Upper lobe of right lung (tissue), 1 donor: ENCODE measurements around the gene PLAC1. TPM values are rescaled to one million over a fixed set of nuclear protein-coding genes. Genes with fewer than 3 reads are reported as not detected.

Source experiments
- ATAC-seq: fragments of 200-7000 bp; cut with Tn5 transposase; one replicate; pipeline ENCODE4 v1.9.1; 2020; ENCODE audit warnings: mild to moderate bottlenecking, moderate library complexity
- DNase-seq: peaks from one replicate; pipeline ENCODE4 v3.0.0-alpha.2; 2020
- H3K27ac ChIP-seq: fragments of 200-600 bp; one replicate; pipeline ENCODE4 v1.8.0; 2022
- H3K27me3 ChIP-seq: fragments of 200-600 bp; one replicate; pipeline ENCODE4 v1.8.0; 2022; ENCODE audit warnings: mild to moderate bottlenecking
- H3K36me3 ChIP-seq: fragments of 200-600 bp; one replicate; pipeline ENCODE4 v1.8.0; 2022
- H3K4me1 ChIP-seq: fragments of 200-600 bp; one replicate; pipeline ENCODE4 v1.8.0; 2022
- H3K4me3 ChIP-seq: fragments of 200-600 bp; one replicate; pipeline ENCODE4 v1.8.0; 2022; ENCODE audit warnings: mild to moderate bottlenecking
- H3K9me3 ChIP-seq: fragments of 200-600 bp; one replicate; pipeline ENCODE4 v1.8.0; 2022
- intact Hi-C: fragments of 100-400 bp; cut with DNase I; formaldehyde crosslinking; loops from one replicate; pipeline ENCODE4 v1.11.0; 2022
- total RNA-seq: library from RNA; stranded (reverse); fragmentation: NEBNext Ultra II Directional; extraction: Animal tissue kit (Norgen Biotek cat#: 25700); gene quantifications from one replicate; pipeline ENCODE4 v1.2.1, GENCODE V29; 2021
- TF ChIP-seq, protein P1 (sequence below): fragments of 200-600 bp; IDR thresholded peaks from one replicate; pipeline ENCODE4 v1.8.0; 2022; ENCODE audit warnings: antibody characterized with exemption
- donor health status: DM: no; HTN: yes; CAD: no; lungs with severe emphysema.

The PLAC1 gene
- total RNA-seq, 1 donor from 2014 or later = not detected

DNA sequence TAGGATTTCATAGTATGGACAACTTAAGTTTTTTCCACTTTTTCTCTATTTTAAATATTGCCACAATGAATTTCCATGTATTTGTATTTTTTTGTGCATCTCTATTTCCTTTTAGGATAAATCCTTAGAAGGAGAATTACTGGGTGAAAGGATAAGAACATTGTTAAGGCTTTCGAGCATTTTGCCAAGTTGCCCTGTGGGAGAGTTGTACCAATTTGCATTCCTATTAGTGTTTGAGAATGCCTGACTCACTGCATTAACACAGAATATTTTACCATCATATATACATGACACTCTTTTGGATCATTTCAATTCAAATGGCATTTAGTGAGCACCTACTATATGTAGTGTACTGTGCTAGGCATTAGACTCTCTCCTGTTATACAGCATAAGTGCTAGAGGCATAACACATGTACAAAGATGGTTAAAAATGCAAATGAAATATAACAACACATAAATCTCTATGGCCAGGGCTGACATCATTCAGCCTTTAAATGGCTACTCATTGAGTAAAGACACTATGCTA, 57.0 kb downstream of the PLAC1 start:
- H3K27me3 ChIP-seq = no peaks in the 10 kb centered on the region
- ATAC-seq (no peak), DNase-seq (no peak)
- no peaks in the 10 kb centered on the region for H3K36me3 ChIP-seq
- H3K4me3 ChIP-seq = no peak overlapping the region
- H3K4me1 ChIP-seq = no peaks in the 10 kb centered on the region
- no peak overlapping the region for H3K27ac ChIP-seq
- intact Hi-C loops = no loop called here
- H3K9me3 ChIP-seq = no peaks in the 10 kb centered on the region
- TF ChIP-seq, protein P1, sequence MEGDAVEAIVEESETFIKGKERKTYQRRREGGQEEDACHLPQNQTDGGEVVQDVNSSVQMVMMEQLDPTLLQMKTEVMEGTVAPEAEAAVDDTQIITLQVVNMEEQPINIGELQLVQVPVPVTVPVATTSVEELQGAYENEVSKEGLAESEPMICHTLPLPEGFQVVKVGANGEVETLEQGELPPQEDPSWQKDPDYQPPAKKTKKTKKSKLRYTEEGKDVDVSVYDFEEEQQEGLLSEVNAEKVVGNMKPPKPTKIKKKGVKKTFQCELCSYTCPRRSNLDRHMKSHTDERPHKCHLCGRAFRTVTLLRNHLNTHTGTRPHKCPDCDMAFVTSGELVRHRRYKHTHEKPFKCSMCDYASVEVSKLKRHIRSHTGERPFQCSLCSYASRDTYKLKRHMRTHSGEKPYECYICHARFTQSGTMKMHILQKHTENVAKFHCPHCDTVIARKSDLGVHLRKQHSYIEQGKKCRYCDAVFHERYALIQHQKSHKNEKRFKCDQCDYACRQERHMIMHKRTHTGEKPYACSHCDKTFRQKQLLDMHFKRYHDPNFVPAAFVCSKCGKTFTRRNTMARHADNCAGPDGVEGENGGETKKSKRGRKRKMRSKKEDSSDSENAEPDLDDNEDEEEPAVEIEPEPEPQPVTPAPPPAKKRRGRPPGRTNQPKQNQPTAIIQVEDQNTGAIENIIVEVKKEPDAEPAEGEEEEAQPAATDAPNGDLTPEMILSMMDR = no peak

DNA sequence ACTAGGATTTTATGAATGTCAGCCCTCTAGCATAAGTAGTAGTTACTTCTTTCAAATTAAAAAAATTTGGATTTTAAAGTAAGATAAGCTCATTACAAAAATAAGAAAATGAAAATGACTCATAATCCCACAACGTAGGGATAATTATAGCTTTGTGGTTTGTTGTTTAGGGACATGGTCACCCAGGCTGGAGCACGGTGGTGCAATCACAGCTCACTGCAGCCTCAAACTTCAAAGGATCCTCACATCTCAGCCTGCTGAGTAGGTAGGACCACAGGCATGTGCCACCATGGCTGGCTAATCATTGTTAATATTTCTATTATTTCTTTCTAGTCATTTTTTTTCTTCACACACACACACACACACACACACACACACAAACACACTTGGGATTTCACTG, 57.6 kb downstream of the PLAC1 start:
- no peak for ATAC-seq

GRCh38 chrX:134599184-134599914, 58.9 kb downstream of the PLAC1 start:
- ATAC-seq = no peak
- intact Hi-C loops = no loop called here

More for the DNA sequence above, 57.6 kb downstream of the PLAC1 start:
- H3K36me3 ChIP-seq = no peaks in the 10 kb centered on the region
- TF ChIP-seq, protein P1 = no peak
- no peaks in the 10 kb centered on the region for H3K27me3 ChIP-seq
- H3K9me3 ChIP-seq = no peaks in the 10 kb centered on the region
- H3K4me1 ChIP-seq = no peaks in the 10 kb centered on the region
- no peak overlapping the region for H3K27ac ChIP-seq
- intact Hi-C loops = no loop called here
- no peak overlapping the region for H3K4me3 ChIP-seq
- no peak for DNase-seq

GRCh38 chrX:134592303-134592702, 66.0 kb downstream of the PLAC1 start:
- no peak for DNase-seq
- Histone ChIP-seq H3K27me3 (no peaks in the 10 kb centered on the region), H3K9me3 (no peaks in the 10 kb centered on the region), H3K4me3 (no peak overlapping the region), H3K27ac (no peak overlapping the region), H3K4me1 (no peaks in the 10 kb centered on the region), H3K36me3 (no peaks in the 10 kb centered on the region)
- TF ChIP-seq, protein P1 = no peak
- ATAC-seq = no peak
- intact Hi-C loops = no loop called here

More at GRCh38 chrX:134599184-134599914, 58.9 kb downstream of the PLAC1 start:
- Histone ChIP-seq H3K36me3 (no peaks in the 10 kb centered on the region), H3K9me3 (no peaks in the 10 kb centered on the region), H3K27ac (no peak overlapping the region), H3K4me1 (no peaks in the 10 kb centered on the region), H3K27me3 (no peaks in the 10 kb centered on the region), H3K4me3 (no peak overlapping the region)
- no peak for DNase-seq
- TF ChIP-seq, protein P1 = no peak

DNA sequence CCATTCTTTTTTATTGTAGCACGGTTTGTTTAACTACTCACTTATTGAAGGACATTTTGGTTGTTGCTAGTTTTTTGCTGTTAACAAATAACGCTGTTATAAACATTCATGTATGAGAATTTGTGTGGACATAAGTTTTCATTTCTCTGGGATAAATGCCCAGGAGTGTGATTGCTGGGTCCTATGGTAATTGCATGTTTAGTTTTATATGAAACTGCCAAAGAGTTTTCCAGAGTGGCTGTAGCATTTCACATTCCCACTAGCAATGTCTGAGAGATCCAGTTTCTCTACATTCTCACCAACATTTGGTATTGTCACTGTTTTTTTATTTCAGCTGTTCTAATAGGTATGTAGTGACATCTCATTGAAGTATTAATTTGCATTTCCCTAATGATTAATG, 66.8 kb downstream of the PLAC1 start:
- DNase-seq = no peak
- no peaks in the 10 kb centered on the region for H3K36me3 ChIP-seq

More for the DNA sequence above, 66.8 kb downstream of the PLAC1 start:
- intact Hi-C loops = no loop called here
- Histone ChIP-seq H3K27ac (no peak overlapping the region), H3K4me3 (no peak overlapping the region), H3K4me1 (no peaks in the 10 kb centered on the region), H3K27me3 (no peaks in the 10 kb centered on the region), H3K9me3 (no peaks in the 10 kb centered on the region)
- TF ChIP-seq, protein P1 = no peak
- ATAC-seq = no peak
